Measurements from ENCODE around the gene KRTAP5-10. TPM values are rescaled to one million over a fixed set of nuclear protein-coding genes. Genes with fewer than 3 reads are reported as not detected.
A peak's percentile ranks its signal among the peaks of the same experiment; 100 is the strongest.

KRTAP5-10 gene
- total and polyA plus RNA-seq, 2 of the 8 experiments (the other 6 are each of a cell fraction or from before 2014, with no cell fraction given) = 0.12 TPM; not detected in 1

GRCh38 chr11:71548716-71549151 is 16.6 kb upstream of the KRTAP5-10 start:
- H2BK12ac ChIP-seq (ENCODE audit: low read depth, low read length) = no peak overlapping the region
- H3K27me3 ChIP-seq (replicated peaks in 1 of 4; ENCODE audit: control insufficient read depth in 3 of 4, extremely low read depth in 1 of 4, insufficient read depth in 3 of 4, low read length in 3 of 4) = no peaks in the 10 kb centered on the region
- no peak overlapping the region for H2BK20ac ChIP-seq (ENCODE audit: low read length)
- no peak overlapping the region for H3K14ac ChIP-seq (ENCODE audit: insufficient read length)
- no peaks in the 10 kb centered on the region for H3K79me2 ChIP-seq (ENCODE audit: control insufficient read depth in 1 of 2, insufficient read depth in 2 of 2, low read length in 2 of 2)
- H4K5ac ChIP-seq (ENCODE audit: insufficient read length, low read depth, low read length) = no peak overlapping the region
- TF ChIP-seq E2F6 (IDR thresholded peaks at IDR 0.05) (no peak), RFX5 (IDR thresholded peaks at IDR 0.05; ENCODE audit: borderline replicate concordance, low read depth, low read length) (no peak), ATF3 (IDR thresholded peaks at IDR 0.05; ENCODE audit: insufficient read depth, low read depth, low read length) (no peak)
- no peak overlapping the region for H3K9ac ChIP-seq (replicated peaks in 1 of 4; ENCODE audit: extremely low read depth in 1 of 4, low read depth in 3 of 4, low read length in 3 of 4)
- H3K4me2 ChIP-seq (ENCODE audit: insufficient read depth in 1 of 2, low read depth in 2 of 2, low read length in 2 of 2) = no peak overlapping the region
- no peak overlapping the region for H3K4me3 ChIP-seq (ENCODE audit: extremely low read depth in 1 of 4, insufficient read depth in 2 of 4, low read depth in 3 of 4, low read length in 4 of 4)
- POLR2A ChIA-PET (ENCODE audit: partially characterized antibody) = no interaction called here
- no peak overlapping the region for H4K91ac ChIP-seq (replicated peaks; ENCODE audit: insufficient read length, low read length)
- no peaks in the 10 kb centered on the region for H3K79me1 ChIP-seq (ENCODE audit: low read depth, low read length)
- H2AK5ac ChIP-seq (ENCODE audit: low read depth, low read length) = no peak overlapping the region
- no peak overlapping the region; the same call in 1 of the 2 replicates for H4K8ac ChIP-seq (ENCODE audit: extremely low read depth, insufficient read depth, low read length)
- H3K23me2 ChIP-seq (ENCODE audit: low read depth, low read length) = no peaks in the 10 kb centered on the region
- no peaks in the 10 kb centered on the region for H4K20me1 ChIP-seq (replicated peaks in 1 of 2; ENCODE audit: control insufficient read depth in 1 of 2, insufficient read depth in 2 of 2, low read length in 2 of 2)
- H3K23ac ChIP-seq (ENCODE audit: insufficient read length) = no peak overlapping the region
- CTCF ChIA-PET (ENCODE audit: partially characterized antibody) = interaction anchor here (0.8 to 4.0 kb wide), 4 partner anchors 12 to 43 kb away, joined by 3 to 15 read pairs (median 4); no protein-coding TSS in a partner anchor
- H3K9me3 ChIP-seq (ENCODE audit: insufficient read depth in 2 of 2, low read depth in 1 of 2, low read length in 1 of 2) = no peaks in the 10 kb centered on the region
- WGBS, 2 experiments (ENCODE audit: extremely low coverage in 1 of 2, insufficient coverage in 1 of 2, insufficient read length in 1 of 2, insufficient replicate concordance in 2 of 2, low coverage in 1 of 2, low lambda C conversion rate in 2 of 2, missing lambda C conversion rate in 1 of 2) = 93% methylated on average over 5 of the region's 5 CpGs; no CpG with 5 or more reads in 1 of the 2 experiments
- H2AFZ ChIP-seq (ENCODE audit: low read length) = no peak overlapping the region
- H2BK120ac ChIP-seq (replicated peaks; ENCODE audit: low read depth, low read length) = no peak overlapping the region
- no peak overlapping the region for H3K27ac ChIP-seq (ENCODE audit: low read depth, low read length)
- H2BK5ac ChIP-seq (ENCODE audit: low read depth, low read length) = 0 out of 2 replicates have a peak overlapping the region, but pooled peaks have one; percentile 10
- DNase-seq (ENCODE audit: low read depth in 1 of 2, low spot score in 2 of 2) (no peak), FAIRE-seq (no peak)
- H3K18ac ChIP-seq (ENCODE audit: extremely low read depth, low read length) = no peak overlapping the region
- no peak overlapping the region for H2BK15ac ChIP-seq (ENCODE audit: low read length)
- 0 out of 7 replicates have a peak, but pooled peaks cover 0 to 2% (median 0%) of the 10 kb centered on the region in 4 experiments for H3K4me1 ChIP-seq (replicated peaks in 1 of 4; ENCODE audit: control insufficient read depth in 3 of 4, insufficient read depth in 4 of 4, low read length in 3 of 4)
- H3K56ac ChIP-seq (replicated peaks; ENCODE audit: insufficient read length, low read depth, low read length) = no peak overlapping the region
- H3K36me3 ChIP-seq (ENCODE audit: control insufficient read depth in 2 of 4, insufficient read depth in 4 of 4, low read length in 3 of 4) = no peaks in the 10 kb centered on the region
- H3K4ac ChIP-seq (replicated peaks; ENCODE audit: insufficient read length, low read depth, low read length) = no peak overlapping the region
